HEK293 (cell line): Measurements from ENCODE around the gene CACNB3.
"Not testable (repeated sequence)": the region's sequence is repeated elsewhere in the genome, so short reads cannot be mapped to it uniquely, and the experiment has no call there.

ENCODE experiments used
- CTCF ChIA-PET: fragments of 350-600 bp; formaldehyde crosslinking; extraction: SDS; loops from one replicate; lab custom pipeline; 2021; ENCODE audit warnings: antibody characterized with exemption; lab: Yijun Ruan, JAX
- POLR2A ChIA-PET: fragments of 300-600 bp; formaldehyde crosslinking; extraction: SDS; loops from one replicate; lab custom pipeline; 2020; ENCODE audit warnings: antibody characterized with exemption, inconsistent platforms; lab: Yijun Ruan, JAX
- H3K27ac ChIP-seq: fragments of 200-500 bp; sonication (Bioruptor generic); 2 replicates; pipeline ENCODE4 v1.5.1; 2014; ENCODE audit warnings: low read depth, low read length, control low read depth, inconsistent platforms; ENCODE audit errors: extremely low read depth
- H3K36me3 ChIP-seq, 2 experiments: fragments of 200-500 bp in 1 of 2; sonication (Bioruptor generic) in 1 of 2; 1 replicate in 1 of 2; 2 replicates in 1 of 2; pipeline ENCODE4 v1.5.1; 2014 to 2017; ENCODE audit warnings: inconsistent platforms in 2 of 2, low read length in 2 of 2; ENCODE audit not compliant: control insufficient read depth in 2 of 2, insufficient read depth in 1 of 2
- H3K4me1 ChIP-seq: fragments of 200-500 bp; sonication (Bioruptor generic); 2 replicates; pipeline ENCODE4 v1.5.1; 2014; ENCODE audit warnings: mild to moderate bottlenecking, low read length, inconsistent platforms; ENCODE audit not compliant: control insufficient read depth, insufficient read depth
- H3K4me3 ChIP-seq: 2 replicates; pipeline ENCODE4 v1.5.1; 2011; ENCODE audit warnings: low read depth, mild to moderate bottlenecking, control low read depth, low read length, moderate library complexity
- H3K9me3 ChIP-seq: fragments of 200-500 bp; sonication (Bioruptor generic); 2 replicates; pipeline ENCODE4 v1.5.1; 2014; ENCODE audit warnings: low read depth, low read length, inconsistent platforms; ENCODE audit not compliant: control insufficient read depth, insufficient read depth
- BCL11A ChIP-seq: fragments of 450-650 bp; formaldehyde crosslinking; IDR thresholded peaks from 2 replicates; pipeline ENCODE4 v1.5.1; 2016; ENCODE audit warnings: low read depth, missing biosample characterization, missing genetic modification characterization
- HIC1 ChIP-seq: fragments of 450-650 bp; formaldehyde crosslinking; IDR thresholded peaks from 2 replicates; pipeline ENCODE4 v1.5.1; 2016; ENCODE audit warnings: missing biosample characterization, missing genetic modification characterization
- KLF7 ChIP-seq: fragments of 450-650 bp; formaldehyde crosslinking; IDR thresholded peaks from 2 replicates; pipeline ENCODE4 v1.5.1; 2016; ENCODE audit warnings: missing biosample characterization, missing genetic modification characterization, borderline replicate concordance
- TSHZ1 ChIP-seq: fragments of 450-650 bp; formaldehyde crosslinking; IDR thresholded peaks from 2 replicates; pipeline ENCODE4 v1.5.1; 2016; ENCODE audit warnings: missing biosample characterization, missing genetic modification characterization, borderline replicate concordance
- ZBTB7A ChIP-seq: fragments of 450-650 bp; formaldehyde crosslinking; IDR thresholded peaks from 2 replicates; pipeline ENCODE4 v1.5.1; 2016; ENCODE audit warnings: low read depth, missing biosample characterization, missing genetic modification characterization
- ZEB2 ChIP-seq: fragments of 450-650 bp; formaldehyde crosslinking; IDR thresholded peaks from 2 replicates; pipeline ENCODE4 v1.5.1; 2016; ENCODE audit warnings: missing biosample characterization, missing genetic modification characterization
- ZFP3 ChIP-seq: fragments of 450-650 bp; formaldehyde crosslinking; IDR thresholded peaks from 2 replicates; pipeline ENCODE4 v1.5.1; 2016; ENCODE audit warnings: low read depth, missing biosample characterization, missing genetic modification characterization
- ZNF133 ChIP-seq: fragments of 450-650 bp; formaldehyde crosslinking; IDR thresholded peaks from 2 replicates; pipeline ENCODE4 v1.5.1; 2016; ENCODE audit warnings: missing biosample characterization, missing genetic modification characterization
- ZNF174 ChIP-seq: fragments of 450-650 bp; formaldehyde crosslinking; IDR thresholded peaks from 2 replicates; pipeline ENCODE4 v1.5.0; 2017; ENCODE audit warnings: missing biosample characterization, mild to moderate bottlenecking, missing genetic modification characterization
- ZNF214 ChIP-seq: fragments of 450-650 bp; formaldehyde crosslinking; IDR thresholded peaks from 2 replicates; pipeline ENCODE4 v1.5.1; 2017; ENCODE audit warnings: missing biosample characterization, mild to moderate bottlenecking, missing genetic modification characterization, borderline replicate concordance
- ZNF426 ChIP-seq: fragments of 450-650 bp; formaldehyde crosslinking; IDR thresholded peaks from 2 replicates; pipeline ENCODE4 v1.5.1; 2017; ENCODE audit warnings: missing biosample characterization, missing genetic modification characterization, mild to moderate bottlenecking, inconsistent platforms, moderate library complexity
- ZNF513 ChIP-seq: fragments of 450-650 bp; IDR thresholded peaks from 2 replicates; pipeline ENCODE4 v1.5.1; 2018; ENCODE audit warnings: missing biosample characterization, missing genetic modification characterization
- ZNF548 ChIP-seq: fragments of 450-650 bp; formaldehyde crosslinking; IDR thresholded peaks from 2 replicates; pipeline ENCODE4 v1.5.1; 2016; ENCODE audit warnings: missing biosample characterization, missing genetic modification characterization
- ZNF560 ChIP-seq: fragments of 450-650 bp; formaldehyde crosslinking; IDR thresholded peaks from 2 replicates; pipeline ENCODE4 v1.5.1; 2017; ENCODE audit warnings: missing biosample characterization, missing genetic modification characterization, borderline replicate concordance
- ZNF580 ChIP-seq: fragments of 450-650 bp; formaldehyde crosslinking; IDR thresholded peaks from 2 replicates; pipeline ENCODE4 v1.5.1; 2016; ENCODE audit warnings: missing biosample characterization, missing genetic modification characterization
- ZNF658 ChIP-seq: fragments of 450-650 bp; formaldehyde crosslinking; IDR thresholded peaks from 2 replicates; pipeline ENCODE4; 2016; ENCODE audit warnings: missing biosample characterization, missing genetic modification characterization
- ZNF704 ChIP-seq: fragments of 450-650 bp; formaldehyde crosslinking; IDR thresholded peaks from 2 replicates; pipeline ENCODE4 v1.5.1; 2016; ENCODE audit warnings: missing biosample characterization, missing genetic modification characterization
- ZNF76 ChIP-seq: fragments of 450-650 bp; formaldehyde crosslinking; IDR thresholded peaks from 2 replicates; pipeline ENCODE4; 2016; ENCODE audit warnings: low read depth, missing biosample characterization, missing genetic modification characterization, borderline replicate concordance
- ZSCAN30 ChIP-seq: fragments of 450-650 bp; IDR thresholded peaks from 2 replicates; pipeline ENCODE4 v1.5.1; 2018; ENCODE audit warnings: missing biosample characterization, mild to moderate bottlenecking, missing genetic modification characterization, moderate library complexity

CACNB3 gene

GRCh38 chr12:48859607-48860006, 41.3 kb downstream of the CACNB3 start:
- H3K4me3 ChIP-seq, result no peak overlapping the region
- no peaks in the 10 kb centered on the region for H3K9me3 ChIP-seq
- no peak overlapping the region for H3K27ac ChIP-seq
- ChIA-PET POLR2A (no interaction called here), CTCF (interaction anchor here (0.7 to 11.8 kb wide), 5 partner anchors 31 to 144 kb away, joined by 3 to 301 read pairs (median 3); no protein-coding TSS in a partner anchor)
- H3K4me1 ChIP-seq, result no peaks in the 10 kb centered on the region
- peaks cover 0 to 31% of the 10 kb centered on the region in 2 experiments; a peak in 2 of 3 replicates for H3K36me3 ChIP-seq
- TF ChIP-seq ZNF513 (tag by site-specific recombination) (no peak), ZBTB7A (tag by site-specific recombination) (no peak), ZNF548 (no peak), BCL11A (tag by site-specific recombination) (no peak), ZNF174 (no peak), ZNF214 (tag by site-specific recombination) (no peak), ZFP3 (tag by site-specific recombination) (no peak), ZNF133 (tag by site-specific recombination) (no peak), ZNF560 (no peak), ZNF658 (tag by site-specific recombination) (no peak), TSHZ1 (tag by site-specific recombination) (no peak), ZNF426 (tag by site-specific recombination) (no peak), ZNF704 (tag by site-specific recombination) (no peak), ZNF76 (tag by site-specific recombination) (no peak), HIC1 (no peak), ZSCAN30 (no peak), ZEB2 (tag by site-specific recombination) (no peak), KLF7 (tag by site-specific recombination) (no peak), ZNF580 (tag by site-specific recombination) (no peak)

GRCh38 chr12:48860236-48860635, 41.9 kb downstream of the CACNB3 start:
- H3K4me3 ChIP-seq, H3K27ac ChIP-seq, H3K4me1 ChIP-seq, H3K9me3 ChIP-seq: not testable (repeated sequence)
- peaks cover 0 to 31% of the 10 kb centered on the region in 2 experiments; a peak in 2 of 3 replicates for H3K36me3 ChIP-seq
- ChIA-PET POLR2A (interaction anchor here (0.5 to 0.6 kb wide), 4 partner anchors 65 to 271 kb away, joined by 3 to 8 read pairs (median 3); partner anchors contain the start of gene TUBA1B), CTCF (interaction anchor here (0.7 to 11.8 kb wide), 4 partner anchors 30 to 128 kb away, joined by 3 to 301 read pairs (median 6); no protein-coding TSS in a partner anchor)
